Activated T-cell treated with anti-CD3 and anti-CD28 coated beads, Interleukin-2, amount 50 U/mL, for 72 hours (primary cell): ENCODE measurements around the gene SSH3. TPM values are rescaled to one million over a fixed set of nuclear protein-coding genes. Genes with fewer than 3 reads are reported as not detected.
"Not testable (repeated sequence)": the region's sequence is repeated elsewhere in the genome, so short reads cannot be mapped to it uniquely, and the experiment has no call there.

ENCODE experiments used
- ATAC-seq, 2 donors: fragments of 150-1000 bp; cut with Tn5 transposase; replicated peaks in 1 of 2; 2 replicates each; pipeline ENCODE4 v1.10.0; 2021; ENCODE audit warnings: moderate library complexity in 2 of 2, mild to moderate bottlenecking in 1 of 2
- DNase-seq, 2 donors: peaks; one replicate each; pipeline ENCODE4 v3.0.0; 2021 to 2022; ENCODE audit warnings: mixed read lengths in 1 of 2
- H3K27ac Mint-ChIP-seq: one replicate; pipeline ENCODE4 v1.8.0; 2022; ENCODE audit warnings: mild to moderate bottlenecking, moderate library complexity, mixed read lengths
- H3K27me3 Mint-ChIP-seq: one replicate; pipeline ENCODE4 v1.8.0; 2022; ENCODE audit warnings: low read depth, mixed read lengths
- H3K36me3 Mint-ChIP-seq, 2 donors: one replicate each; pipeline ENCODE4 v1.8.0; 2022; ENCODE audit warnings: mixed read lengths in 2 of 2, mild to moderate bottlenecking in 1 of 2; ENCODE audit not compliant: insufficient read depth in 2 of 2
- H3K4me1 Mint-ChIP-seq: one replicate; pipeline ENCODE4 v1.8.0; 2022; ENCODE audit warnings: low read depth, mixed read lengths
- H3K4me3 Mint-ChIP-seq, 2 donors: one replicate each; pipeline ENCODE4 v1.8.0; 2022; ENCODE audit warnings: mild to moderate bottlenecking in 2 of 2, mixed read lengths in 2 of 2, moderate library complexity in 2 of 2
- H3K9me3 Mint-ChIP-seq, 2 donors: one replicate each; pipeline ENCODE4 v1.8.0; 2022; ENCODE audit warnings: mixed read lengths in 2 of 2
- total RNA-seq, 2 donors: library from RNA; stranded (reverse); gene quantifications; one replicate each; pipeline ENCODE4 v1.2.3, GENCODE V29; 2022

SSH3 gene
- 10 to 100 TPM; 13.3 to 20.3 TPM for total RNA-seq

GRCh38 chr11:67303132-67303834 is at the start of gene SSH3:
TSS of gene SSH3 (plus strand) at chr11:67303530. CDS start at chr11:67303626, 96 bp downstream.
- peak within 1 kb of the TSS; percentile 67 to 74 for H3K4me3 Mint-ChIP-seq
- H3K4me1 Mint-ChIP-seq: no peaks in the 10 kb centered on the region
- no peak within 1 kb of the TSS for H3K27ac Mint-ChIP-seq
- ATAC-seq (peak; percentile 81 to 90), DNase-seq (peak; percentile 59 to 76)
- H3K36me3 Mint-ChIP-seq: peaks cover under 1 to 3% of the 10 kb centered on the region in 2 donors
- no peaks in the 10 kb centered on the region for H3K9me3 Mint-ChIP-seq
- H3K27me3 Mint-ChIP-seq: no peaks in the 10 kb centered on the region

GRCh38 chr11:67253872-67254624 is 49.3 kb upstream of the SSH3 start:
- ATAC-seq (no peak), DNase-seq (no peak)
- peaks cover 17 to 30% of the 10 kb centered on the region in 2 donors for H3K36me3 Mint-ChIP-seq
- H3K4me1 Mint-ChIP-seq: peaks cover 13% of the 10 kb centered on the region
- H3K9me3 Mint-ChIP-seq: no peaks in the 10 kb centered on the region
- H3K27ac Mint-ChIP-seq: peak overlapping the region; percentile 61
- H3K27me3 Mint-ChIP-seq: no peaks in the 10 kb centered on the region
- no peak overlapping the region for H3K4me3 Mint-ChIP-seq

GRCh38 chr11:67254798-67255197 is 48.5 kb upstream of the SSH3 start:
- ATAC-seq (no peak), DNase-seq (no peak)
- H3K36me3 Mint-ChIP-seq: peaks cover 12 to 22% of the 10 kb centered on the region in 2 donors
- H3K4me1 Mint-ChIP-seq: peaks cover 13% of the 10 kb centered on the region
- peak overlapping the region; percentile 6 for H3K27ac Mint-ChIP-seq
- H3K27me3 Mint-ChIP-seq: no peaks in the 10 kb centered on the region
- H3K9me3 Mint-ChIP-seq: no peaks in the 10 kb centered on the region
- H3K4me3 Mint-ChIP-seq: no peak overlapping the region

- DNase-seq (no peak), ATAC-seq (no peak)
- H3K4me1 Mint-ChIP-seq: peaks cover 14% of the 10 kb centered on the region
- no peaks in the 10 kb centered on the region for H3K9me3 Mint-ChIP-seq
- no peak overlapping the region for H3K4me3 Mint-ChIP-seq
- no peak overlapping the region for H3K27ac Mint-ChIP-seq
- H3K27me3 Mint-ChIP-seq: no peaks in the 10 kb centered on the region
- peaks cover 12 to 20% of the 10 kb centered on the region in 2 donors for H3K36me3 Mint-ChIP-seq
These were observed 48.0 kb upstream of the SSH3 start for GRCh38 chr11:67255353-67255752.

GRCh38 chr11:67255864-67256263 is 47.5 kb upstream of the SSH3 start:
- Mint-ChIP-seq H3K27ac (peak overlapping the region; percentile 47), H3K36me3 (peaks cover 12 to 15% of the 10 kb centered on the region in 2 donors), H3K27me3 (no peaks in the 10 kb centered on the region), H3K4me1 (peaks cover 17% of the 10 kb centered on the region), H3K9me3 (no peaks in the 10 kb centered on the region), H3K4me3 (no peak overlapping the region)
- DNase-seq (no peak), ATAC-seq (no peak)

GRCh38 chr11:67256477-67257135 is 46.7 kb upstream of the SSH3 start:
- no peak for DNase-seq
- H3K9me3 Mint-ChIP-seq: no peaks in the 10 kb centered on the region
- H3K27ac Mint-ChIP-seq: peak overlapping the region; percentile 53
- no peak overlapping the region for H3K4me3 Mint-ChIP-seq
- no peak for ATAC-seq
- no peaks in the 10 kb centered on the region for H3K27me3 Mint-ChIP-seq
- H3K36me3 Mint-ChIP-seq: peaks cover 12 to 15% of the 10 kb centered on the region in 2 donors
- peaks cover 22% of the 10 kb centered on the region for H3K4me1 Mint-ChIP-seq

GRCh38 chr11:67260406-67260805 is 42.9 kb upstream of the SSH3 start:
- H3K4me3 Mint-ChIP-seq: peak overlapping the region; percentile 24 to 71
- peaks cover 47% of the 10 kb centered on the region for H3K4me1 Mint-ChIP-seq
- H3K36me3 Mint-ChIP-seq: peaks cover 0 to 4% of the 10 kb centered on the region in 2 donors
- no peaks in the 10 kb centered on the region for H3K27me3 Mint-ChIP-seq
- DNase-seq (no peak), ATAC-seq (no peak)
- H3K9me3 Mint-ChIP-seq: no peaks in the 10 kb centered on the region
- no peak overlapping the region for H3K27ac Mint-ChIP-seq

GRCh38 chr11:67260885-67261639 is 42.3 kb upstream of the SSH3 start:
- not testable (repeated sequence) for H3K27me3 Mint-ChIP-seq

GRCh38 chr11:67261640-67261945 is 41.7 kb upstream of the SSH3 start:
- ATAC-seq: no peak
- no peak for DNase-seq
- Mint-ChIP-seq H3K9me3 (no peaks in the 10 kb centered on the region), H3K4me3 (peak overlapping the region; percentile 60 to 71), H3K27me3 (no peaks in the 10 kb centered on the region), H3K27ac (no peak overlapping the region), H3K36me3 (peaks cover 0 to 4% of the 10 kb centered on the region in 2 donors), H3K4me1 (peaks cover 55% of the 10 kb centered on the region)

More at GRCh38 chr11:67260885-67261639, 42.3 kb upstream of the SSH3 start:
- peaks cover 54% of the 10 kb centered on the region for H3K4me1 Mint-ChIP-seq
- ATAC-seq, H3K36me3 Mint-ChIP-seq, H3K9me3 Mint-ChIP-seq: not testable (repeated sequence)
- H3K27ac Mint-ChIP-seq: peak overlapping the region; percentile 30
- DNase-seq: peak; percentile 56 to 60
- peak overlapping the region; percentile 60 to 71 for H3K4me3 Mint-ChIP-seq

GRCh38 chr11:67261946-67262681 is 41.2 kb upstream of the SSH3 start:
- peak overlapping the region; percentile 68 to 71 for H3K4me3 Mint-ChIP-seq
- peak overlapping the region; percentile 66 for H3K27ac Mint-ChIP-seq
- DNase-seq (no peak), ATAC-seq (no peak)
- peaks cover 1 to 4% of the 10 kb centered on the region in 2 donors for H3K36me3 Mint-ChIP-seq
- H3K9me3 Mint-ChIP-seq: no peaks in the 10 kb centered on the region
- H3K27me3 Mint-ChIP-seq: no peaks in the 10 kb centered on the region
- H3K4me1 Mint-ChIP-seq: peaks cover 55% of the 10 kb centered on the region

GRCh38 chr11:67262731-67263675 is 40.3 kb upstream of the SSH3 start:
- DNase-seq: peak; percentile 83 to 84
- peak; percentile 49 to 59 for ATAC-seq
- H3K27ac Mint-ChIP-seq: peak overlapping the region; percentile 66
- H3K4me1 Mint-ChIP-seq: peaks cover 57% of the 10 kb centered on the region
- H3K9me3 Mint-ChIP-seq: no peaks in the 10 kb centered on the region
- H3K36me3 Mint-ChIP-seq: peaks cover 8 to 13% of the 10 kb centered on the region in 2 donors
- H3K27me3 Mint-ChIP-seq: no peaks in the 10 kb centered on the region
- H3K4me3 Mint-ChIP-seq: peak overlapping the region; percentile 68 to 71
